Activated CD4-positive, alpha-beta T cell treated with anti-CD3 and anti-CD28 coated beads for 24 hours (primary cell): ENCODE data around the gene TEX55.
A peak's percentile ranks its signal among the peaks of the same experiment; 100 is the strongest.
"Not testable (repeated sequence)": the region's sequence is repeated elsewhere in the genome, so short reads cannot be mapped to it uniquely, and the experiment has no call there.

Source experiments
- DNase-seq, 2 donors: peaks; one replicate each; pipeline ENCODE4 v3.0.0-alpha.2; 2020; ENCODE audit warnings: low read depth in 2 of 2

The TEX55 gene

DNA sequence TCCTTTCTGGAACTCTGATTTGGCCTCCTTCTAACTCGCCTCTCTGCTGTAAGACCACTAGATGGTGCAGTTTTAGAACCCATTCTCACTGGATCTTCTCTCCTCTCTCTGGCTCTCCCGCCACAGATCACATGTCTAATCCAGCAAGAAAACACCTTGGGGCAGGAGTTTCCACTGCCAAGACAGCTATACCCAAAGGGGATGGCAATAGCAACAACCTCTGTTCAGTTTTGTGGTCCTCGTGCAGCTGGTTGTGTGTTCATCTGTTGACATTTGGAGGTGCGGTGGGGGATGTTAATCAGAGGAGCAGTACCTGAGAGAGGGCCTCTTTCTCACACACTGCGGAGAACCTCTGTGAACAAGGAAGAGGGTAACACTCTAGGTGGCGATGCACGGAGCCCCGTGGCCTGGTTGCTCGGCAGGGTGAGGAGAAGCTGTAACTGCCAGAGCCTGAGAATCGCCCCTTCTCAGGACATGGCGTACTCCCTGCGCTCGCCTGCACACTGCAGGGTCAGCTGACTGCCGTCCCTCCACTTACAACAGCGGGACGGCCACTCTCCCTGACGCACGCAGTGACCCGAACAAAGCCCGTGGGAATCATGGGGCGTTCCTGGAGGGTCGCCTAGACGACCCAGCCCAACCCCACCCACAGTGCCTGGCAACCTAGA is at the start of gene TEX55:
TEX55 (plus strand) TSS at position 666 of the 668 bp plus-strand sequence. CDS start 25 bp downstream, outside the sequence.
- peak in 1 of 2 donors; percentile 3 for DNase-seq

DNA sequence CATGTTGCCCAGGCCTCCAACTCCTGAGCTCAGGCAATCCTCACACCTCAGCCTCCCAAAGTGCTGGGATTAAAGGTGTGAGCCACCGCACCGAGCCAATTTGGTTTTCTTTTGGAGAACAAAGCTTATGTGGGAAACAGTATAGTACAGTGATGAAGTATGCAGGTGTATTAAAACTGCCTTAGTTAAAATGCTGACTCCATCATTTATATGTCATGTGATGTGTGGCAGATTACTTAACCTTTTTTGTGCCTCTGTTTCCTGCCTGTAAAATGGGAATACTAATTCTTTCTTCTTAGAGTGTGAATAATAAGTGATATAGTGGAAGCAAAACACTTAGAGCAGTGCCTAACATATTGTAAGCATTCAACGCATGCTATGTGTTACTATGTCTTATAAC is 48.0 kb upstream of the TEX55 start:
- no peak for DNase-seq

DNA sequence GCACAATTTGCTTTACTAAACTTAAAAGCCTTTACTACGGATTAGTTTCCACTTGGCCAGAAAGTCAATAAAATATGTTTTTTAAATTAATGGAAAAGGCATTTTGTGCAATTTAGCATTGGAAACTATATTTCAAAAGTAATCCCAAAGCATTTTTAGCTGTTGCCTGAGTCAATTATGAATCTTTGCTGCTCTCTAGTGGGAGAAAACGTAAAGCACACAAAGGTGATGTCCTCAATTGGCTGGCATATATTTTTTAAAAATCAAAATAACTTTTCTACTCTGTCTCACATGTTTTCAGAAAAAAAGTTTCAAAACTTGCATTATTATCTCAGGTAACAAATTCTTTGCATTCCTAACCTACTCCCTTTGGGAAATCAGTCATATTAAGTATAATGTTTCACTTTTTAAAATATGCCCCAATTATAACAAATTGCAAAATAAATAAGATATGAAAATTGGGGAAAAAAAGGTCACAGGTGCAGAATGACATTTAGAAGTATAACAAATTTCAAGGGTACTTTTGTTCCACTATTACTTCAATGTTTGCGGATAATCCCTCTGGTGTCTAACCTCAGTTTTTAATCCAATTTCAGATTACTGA is 47.2 kb upstream of the TEX55 start:
- peak in 1 of 2 donors; percentile 10 for DNase-seq

DNA sequence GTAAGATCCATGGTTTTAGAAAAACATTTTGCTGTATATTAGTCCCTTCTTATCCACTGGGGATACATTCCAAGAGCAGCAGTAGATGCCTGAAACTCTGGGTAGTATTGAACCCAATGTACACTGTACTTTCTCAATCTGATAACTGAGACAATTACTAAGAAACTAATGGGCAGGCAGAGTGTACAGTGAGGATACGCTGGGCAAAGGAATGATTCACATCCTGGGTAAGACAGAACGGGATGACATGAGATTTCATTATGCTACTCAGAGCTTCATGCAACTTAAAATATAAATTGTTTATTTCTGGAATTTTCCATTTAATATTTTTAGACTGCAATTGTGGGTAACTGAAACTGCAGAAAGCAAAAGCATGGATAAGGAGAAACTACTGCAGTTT is 46.2 kb upstream of the TEX55 start:
- no peak for DNase-seq

DNA sequence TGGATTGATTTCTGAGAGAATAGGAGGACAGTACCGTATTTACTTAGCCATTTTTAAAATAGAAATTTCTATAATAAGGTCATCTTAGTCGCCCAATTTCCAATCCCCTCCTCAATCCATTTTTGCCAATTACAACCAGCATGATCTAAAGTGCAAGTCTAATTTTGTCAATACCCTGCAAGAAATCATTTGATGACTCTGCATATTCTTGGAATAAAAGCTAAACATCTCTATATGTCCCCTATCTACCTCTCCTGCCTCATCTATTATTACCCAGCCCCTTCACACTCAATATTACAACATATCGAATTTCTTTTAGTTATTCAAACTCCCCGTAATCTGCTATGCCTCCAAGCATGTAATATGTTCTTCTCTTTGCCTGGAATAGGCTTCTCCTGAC is 41.9 kb upstream of the TEX55 start:
- no peak for DNase-seq

DNA sequence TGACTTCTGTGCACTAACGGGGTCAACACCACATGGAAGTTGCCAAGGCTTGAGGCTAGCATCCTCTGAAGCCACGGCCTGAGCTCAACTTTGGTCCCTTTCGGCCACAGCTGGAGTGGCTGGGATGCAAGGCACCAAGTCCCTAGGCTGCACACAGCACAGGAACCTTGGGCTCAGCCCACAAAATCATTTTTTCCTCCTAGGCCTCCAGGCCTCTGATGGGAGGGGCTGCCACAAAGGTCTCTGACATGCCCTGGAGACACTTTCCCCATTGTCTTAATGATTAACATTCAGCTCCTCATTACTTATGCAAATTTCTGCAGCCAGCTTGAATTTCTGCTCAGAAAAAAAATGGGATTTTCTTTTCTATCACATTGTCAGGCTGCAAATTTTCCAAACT is 27.6 kb upstream of the TEX55 start:
- not testable (repeated sequence) for DNase-seq

DNA sequence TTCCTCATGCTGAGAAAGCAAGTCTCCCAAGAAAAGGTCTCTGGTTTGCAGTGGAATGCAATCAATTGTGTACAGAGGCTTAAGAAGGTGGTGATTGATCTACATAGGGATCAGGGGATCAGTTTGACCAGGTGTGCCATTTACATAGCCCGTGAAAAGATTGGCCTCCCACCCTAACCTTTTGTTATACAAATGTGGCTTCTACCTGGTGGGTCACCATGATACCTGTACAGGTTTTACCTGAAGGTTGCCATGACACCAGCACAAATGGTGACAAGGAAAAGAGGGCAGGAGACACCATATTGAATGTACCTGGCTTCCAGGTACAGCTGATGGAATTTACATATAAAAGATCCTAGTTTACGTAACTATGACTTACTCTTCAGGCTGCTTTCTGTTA is 25.5 kb upstream of the TEX55 start:
- DNase-seq: no peak

DNA sequence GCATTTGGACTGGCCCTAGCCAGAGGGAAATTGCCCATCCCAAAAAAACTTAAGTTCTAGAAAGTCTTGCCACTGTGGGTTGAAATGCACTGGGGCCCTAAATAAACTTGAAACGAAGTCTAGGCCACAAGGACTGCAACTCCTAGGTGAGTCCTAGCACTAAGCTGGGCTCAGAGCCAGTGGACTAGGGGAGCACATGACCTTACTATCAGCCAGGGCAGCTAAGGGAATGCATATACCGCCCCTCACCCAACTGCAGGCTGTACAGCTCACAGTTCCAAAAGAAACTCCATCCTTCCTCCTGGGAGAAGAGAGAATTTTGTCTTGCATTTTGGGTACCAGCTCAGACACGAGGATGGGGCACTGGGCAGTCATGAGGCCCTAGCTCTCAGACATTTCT is 23.6 kb upstream of the TEX55 start:
- DNase-seq: no peak

DNA sequence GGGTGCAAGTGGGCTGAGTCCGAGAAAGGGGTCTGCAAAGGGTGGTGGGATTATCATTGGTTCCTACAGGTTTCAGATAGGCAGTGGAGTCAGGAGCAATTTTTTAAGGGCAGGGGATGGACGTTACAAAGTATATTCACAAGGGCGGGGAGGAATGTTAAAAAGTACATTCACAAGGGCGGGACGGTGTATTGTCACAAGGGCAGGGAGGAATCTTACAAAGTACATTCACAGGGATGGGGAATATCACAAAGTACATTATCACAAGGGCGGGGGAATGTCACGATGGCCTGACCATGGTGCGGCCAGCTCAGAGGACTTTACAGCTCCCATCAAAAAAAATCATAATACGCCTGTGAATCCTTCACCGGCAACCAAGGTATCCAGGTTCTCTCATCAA is 20.6 kb upstream of the TEX55 start:
- no peak for DNase-seq

DNA sequence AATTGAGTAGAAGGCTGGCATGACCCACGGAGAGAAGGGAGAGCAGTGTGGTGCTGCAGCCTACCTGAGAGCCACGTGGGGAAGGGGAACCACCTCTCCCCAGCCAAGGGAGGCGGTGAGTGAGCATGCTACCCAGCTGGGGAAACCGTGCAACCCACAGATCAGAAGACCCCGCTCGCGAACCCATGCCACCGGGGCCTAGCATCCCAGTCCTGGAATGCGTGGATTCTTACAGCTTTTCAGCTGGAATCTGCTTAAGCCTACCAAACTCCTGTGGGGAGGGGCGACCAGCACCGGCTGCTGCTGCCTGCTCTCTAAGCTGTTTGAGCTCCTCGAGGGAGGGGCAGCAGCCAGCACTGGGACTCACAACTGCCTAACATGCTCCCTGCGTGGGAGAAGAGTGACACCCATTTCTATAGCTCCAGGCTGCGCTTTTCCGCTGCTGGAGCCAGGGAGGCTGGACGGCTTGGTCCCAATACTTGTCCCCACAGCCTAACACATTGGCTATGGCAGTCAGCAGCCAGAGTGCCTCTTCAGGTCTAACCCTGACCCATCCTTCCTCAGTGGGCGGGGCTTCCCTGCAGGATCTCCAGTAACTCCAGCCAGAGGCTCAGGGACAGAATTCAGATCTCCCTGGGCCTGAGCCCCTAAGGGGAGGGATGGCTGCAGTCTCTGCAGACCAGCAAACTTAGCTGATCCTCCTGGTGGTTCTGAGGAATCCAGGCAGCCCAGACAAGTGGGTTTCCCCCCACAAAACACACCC is 20.0 kb upstream of the TEX55 start:
- no peak for DNase-seq

DNA sequence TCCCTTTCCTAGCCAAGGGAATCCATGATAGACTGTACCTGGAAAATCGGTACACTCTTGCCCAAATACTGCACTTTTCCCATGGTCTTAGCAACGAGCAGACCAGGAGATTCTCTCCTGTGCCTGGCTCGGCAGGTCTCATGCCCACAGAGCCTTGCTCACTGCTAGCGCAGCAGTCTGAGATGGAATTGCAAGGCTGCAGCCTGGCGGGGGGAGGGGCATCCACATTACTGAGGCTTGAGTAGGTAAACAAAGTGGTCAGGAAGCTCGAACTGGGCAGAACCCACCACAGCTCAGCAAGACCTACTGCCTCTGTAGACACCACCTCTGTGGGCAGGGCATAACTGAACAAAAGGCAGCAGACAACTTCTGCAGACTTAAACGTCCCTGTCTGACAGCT is 15.7 kb upstream of the TEX55 start:
- not testable (repeated sequence) for DNase-seq

DNA sequence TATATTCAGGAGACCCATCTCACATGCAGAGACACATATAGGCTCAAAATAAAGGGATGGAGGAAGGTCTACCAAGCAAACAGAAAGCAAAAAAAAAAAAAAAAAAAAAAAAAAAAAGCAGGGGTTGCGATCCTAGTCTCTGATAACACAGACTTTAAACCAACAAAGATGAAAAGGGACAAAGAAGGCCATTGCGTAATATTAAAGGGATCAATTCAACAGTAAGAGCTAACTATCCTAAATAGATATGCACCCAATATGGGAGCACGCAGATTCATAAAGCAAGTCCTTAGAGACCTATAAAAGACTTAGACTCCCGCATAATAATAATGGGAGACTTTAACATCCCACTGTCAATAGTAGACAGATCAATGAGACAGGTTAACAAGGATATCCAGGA is 13.7 kb upstream of the TEX55 start:
- not testable (repeated sequence) for DNase-seq

DNA sequence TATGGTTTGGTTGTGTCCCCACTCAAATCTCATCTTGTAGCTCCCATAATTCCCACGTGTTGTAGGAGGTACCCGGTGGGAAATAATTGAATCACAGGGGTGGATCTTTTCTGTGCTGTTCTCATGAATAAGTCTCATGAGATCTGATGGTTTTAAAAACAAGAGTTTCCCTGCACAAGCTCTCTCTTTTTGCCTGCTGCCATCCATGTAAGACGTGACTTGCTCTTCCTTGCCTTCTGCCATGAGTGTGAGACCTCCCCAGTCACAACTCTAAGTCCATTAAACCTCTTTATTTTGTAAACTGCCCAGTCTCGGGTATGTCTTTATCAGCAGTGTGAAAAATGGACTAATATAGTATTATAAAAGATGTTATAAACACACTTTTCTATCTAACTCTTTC is 6.6 kb upstream of the TEX55 start:
- DNase-seq: not testable (repeated sequence)

DNA sequence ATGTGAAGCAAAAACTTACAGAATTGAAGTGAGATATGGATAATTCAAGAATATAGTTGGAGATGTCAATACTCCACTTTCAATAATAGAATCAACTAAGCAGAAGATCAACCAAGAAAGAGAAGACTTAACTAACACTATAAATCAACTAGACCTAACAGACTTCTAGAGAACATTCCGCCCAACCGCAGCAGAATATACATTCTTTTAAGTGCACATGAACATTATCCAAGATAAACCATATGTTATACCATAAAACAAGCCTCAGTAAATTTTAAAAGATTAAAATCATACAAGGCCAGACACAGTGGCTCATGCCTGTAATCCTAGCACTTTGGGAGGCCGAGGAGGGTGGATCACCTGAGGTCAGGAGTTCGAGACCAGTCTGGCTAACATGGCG is 5.5 kb upstream of the TEX55 start:
- no peak for DNase-seq

DNA sequence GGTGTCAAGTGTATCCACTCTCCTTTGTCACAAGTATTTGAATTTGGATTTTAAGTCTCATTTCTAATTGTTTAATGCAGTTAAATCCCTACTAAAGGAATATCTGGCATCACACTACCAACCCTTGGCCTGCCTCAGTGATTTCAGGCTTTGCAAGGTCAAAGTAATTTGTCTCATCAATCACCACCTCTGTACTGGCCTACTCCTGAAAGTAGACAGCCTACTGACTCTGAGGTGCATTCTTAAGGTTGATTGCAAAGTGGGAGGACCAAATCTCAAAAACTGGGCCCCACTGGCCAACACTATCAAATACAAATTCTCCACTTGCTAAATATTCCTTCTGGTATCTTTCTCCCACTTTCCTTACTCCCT is 851 bp upstream of the TEX55 start:
- no peak for DNase-seq

DNA sequence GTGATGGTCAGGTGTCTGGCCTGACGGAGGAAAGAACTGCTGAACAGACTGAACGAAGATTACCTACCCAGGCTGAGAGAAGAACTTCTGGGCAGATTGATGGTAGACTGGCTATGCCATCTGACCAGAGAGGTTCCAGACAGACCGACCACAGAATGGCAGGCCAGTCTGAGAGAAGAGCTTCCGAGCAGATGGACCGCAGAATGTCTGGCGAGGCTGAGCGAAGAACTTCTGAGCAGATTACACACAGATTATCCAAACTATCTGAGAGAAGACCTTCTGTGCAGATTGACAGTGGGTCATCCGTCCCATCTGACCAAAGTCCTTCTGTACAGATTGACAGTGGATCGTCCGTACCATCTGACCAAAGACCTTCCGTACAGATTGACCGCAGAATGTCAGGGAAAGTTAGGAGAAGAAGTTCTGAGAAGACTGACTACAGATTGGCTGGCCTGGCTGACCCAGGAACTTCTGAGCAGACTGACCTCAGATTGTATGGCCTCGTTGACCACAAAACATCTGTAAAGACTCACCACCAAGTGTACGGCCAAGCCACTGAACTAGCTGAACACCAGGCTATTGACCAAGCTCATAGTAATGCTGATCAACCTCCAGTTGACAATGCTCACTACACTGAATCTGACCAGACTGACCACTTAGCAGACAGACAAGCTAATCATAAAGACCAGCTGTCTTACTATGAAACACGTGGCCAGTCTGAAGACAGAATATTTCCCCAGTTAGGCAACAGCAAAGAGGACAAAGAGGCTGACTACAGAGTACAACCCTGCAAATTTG is 812 bp downstream of the TEX55 start:
- DNase-seq: no peak

DNA sequence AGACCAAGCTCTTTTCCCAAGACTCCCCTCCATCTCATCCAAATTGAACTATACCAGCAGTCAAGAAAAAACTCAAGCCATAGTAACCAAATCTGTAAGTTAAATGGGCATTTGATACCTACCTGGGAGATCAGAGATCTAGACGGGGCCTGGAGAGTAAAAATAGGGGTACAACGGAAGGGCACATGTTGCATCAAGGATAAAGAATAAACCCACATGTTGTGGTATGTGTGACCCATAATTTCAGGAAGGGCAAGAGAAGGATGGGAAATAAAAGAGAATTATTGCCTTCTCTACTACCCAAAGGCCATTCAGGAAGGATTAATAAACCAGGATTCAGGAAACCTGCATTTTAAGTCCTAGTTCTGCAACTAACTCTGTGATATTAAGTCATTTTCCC is 1.5 kb downstream of the TEX55 start:
- no peak for DNase-seq

DNA sequence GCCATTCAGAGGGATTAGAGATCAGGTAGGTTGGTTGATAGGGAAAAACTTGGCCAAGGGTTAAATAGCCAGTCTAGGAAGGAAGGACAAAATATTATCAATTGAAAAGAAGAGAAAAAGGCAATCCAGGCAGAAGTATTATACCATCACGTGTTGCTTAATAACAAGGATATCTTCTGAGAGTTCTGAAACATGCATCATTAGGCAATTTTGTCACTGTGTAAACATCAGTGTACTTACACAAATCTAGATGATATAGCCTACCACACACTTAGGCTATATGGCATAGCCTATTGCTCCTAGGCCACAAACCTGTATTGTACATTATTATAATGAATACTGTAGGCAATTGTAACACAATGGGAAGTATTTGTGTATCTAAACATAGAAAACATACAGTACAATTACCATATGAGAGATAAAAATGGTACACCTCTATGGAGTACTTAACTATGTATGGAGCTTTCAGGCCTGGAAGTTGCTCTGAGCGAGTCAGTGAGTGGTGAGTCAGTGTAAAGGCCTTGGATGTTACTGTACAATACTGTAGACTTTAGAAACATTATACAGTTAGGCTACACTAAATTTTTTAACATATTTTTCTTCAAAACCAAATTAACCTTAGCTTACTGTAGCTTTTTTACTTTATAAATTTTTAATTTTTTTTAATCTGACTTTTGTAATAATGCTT is 2.7 kb downstream of the TEX55 start:
- DNase-seq: no peak

DNA sequence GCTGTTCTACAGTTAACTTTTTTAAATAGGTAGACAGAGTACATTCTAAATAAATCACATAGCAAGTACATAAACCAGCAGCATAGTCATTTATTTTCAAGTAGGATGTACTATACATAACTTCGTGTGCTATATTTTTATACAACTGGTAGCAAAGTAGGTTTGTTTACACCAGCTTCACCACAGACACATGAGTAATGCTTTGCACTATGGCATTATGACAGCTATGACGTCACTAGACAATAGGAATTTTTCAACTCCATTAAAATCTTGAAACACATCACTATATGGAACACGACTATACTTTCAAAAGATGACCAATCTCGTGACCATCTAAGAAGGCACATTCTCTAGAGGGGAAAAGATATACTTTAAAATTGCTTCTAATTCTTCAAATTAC is 3.5 kb downstream of the TEX55 start:
- no peak for DNase-seq

DNA sequence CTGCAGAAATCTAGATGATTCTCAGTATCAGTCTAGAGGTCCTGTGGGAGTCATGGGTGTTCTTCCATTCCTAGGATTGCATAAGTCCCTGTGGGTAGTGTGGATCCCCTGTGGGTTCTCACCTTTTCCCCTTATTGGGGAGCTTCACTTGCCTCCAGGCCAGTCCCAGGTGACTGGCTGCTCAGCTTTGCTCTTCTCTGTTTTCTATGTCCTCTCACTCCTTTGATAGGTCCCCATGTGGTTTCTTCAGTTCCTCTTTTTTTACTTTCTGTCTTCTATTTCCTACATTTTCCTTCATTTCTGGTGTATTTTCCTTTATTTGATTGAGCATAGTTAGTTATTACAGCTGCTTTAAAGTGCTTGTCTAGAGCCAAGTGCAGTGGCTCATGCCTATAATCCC is 10.9 kb downstream of the TEX55 start:
- DNase-seq: no peak

DNA sequence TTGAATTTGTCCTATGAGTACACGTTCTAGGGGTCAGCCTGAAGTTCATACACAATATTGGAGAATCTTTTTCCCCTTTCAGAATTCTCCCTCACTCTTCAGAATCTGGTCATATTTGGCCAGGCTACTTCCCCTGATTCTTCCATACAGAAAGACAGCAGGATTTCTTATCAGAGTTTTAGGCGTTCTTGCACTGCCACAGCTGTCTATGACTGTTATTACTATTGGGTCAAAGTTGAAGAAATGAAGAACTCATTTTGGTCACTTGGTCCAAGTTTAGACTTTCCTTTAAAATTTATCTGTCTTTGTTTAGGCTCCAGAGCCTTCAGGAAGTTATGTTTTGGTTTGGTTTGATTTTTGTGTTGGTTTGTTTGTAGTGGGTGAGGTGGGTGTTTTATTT is 12.0 kb downstream of the TEX55 start:
- no peak for DNase-seq

DNA sequence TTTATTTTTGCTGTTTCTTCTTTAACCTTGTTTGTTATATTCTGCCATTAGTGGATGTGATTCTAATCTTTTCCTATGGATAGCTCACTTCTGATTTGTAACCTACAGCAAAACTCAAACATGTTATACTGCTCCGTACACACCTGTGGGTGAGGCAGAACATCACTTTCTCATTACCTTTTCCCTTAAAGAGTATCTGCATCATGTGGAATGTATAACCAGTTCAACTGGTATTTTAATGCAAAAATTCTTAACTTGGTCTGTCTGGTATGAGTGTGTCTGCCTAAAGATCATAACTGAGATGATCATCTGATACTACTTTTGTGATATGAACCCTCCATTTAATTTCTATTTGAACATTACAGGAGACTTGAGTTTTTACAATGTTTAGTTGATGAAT is 14.4 kb downstream of the TEX55 start:
- no peak for DNase-seq
